Sciatic nerve (tissue), 2 donors: Measurements from ENCODE around the gene PNPLA8. TPM values are rescaled to one million over a fixed set of nuclear protein-coding genes. Genes with fewer than 3 reads are reported as not detected.
A peak's percentile ranks its signal among the peaks of the same experiment; 100 is the strongest.
"Not testable (repeated sequence)": the region's sequence is repeated elsewhere in the genome, so short reads cannot be mapped to it uniquely, and the experiment has no call there.

Experiments
- ATAC-seq: fragments of 200-7000 bp; cut with Tn5 transposase; one replicate; pipeline ENCODE4 v1.9.1; 2020; ENCODE audit warnings: mild to moderate bottlenecking, moderate library complexity
- DNase-seq: peaks from one replicate; pipeline ENCODE4 v3.0.0-alpha.2; 2020; ENCODE audit warnings: low spot score
- intact Hi-C: fragments of 100-400 bp; cut with DNase I; formaldehyde crosslinking; loops from one replicate; pipeline ENCODE4 v1.14.2; 2022
- total RNA-seq: library from RNA; stranded (reverse); fragmentation: NEBNext Ultra II Directional; extraction: Animal tissue kit (Norgen Biotek cat#: 25700); gene quantifications from one replicate; pipeline ENCODE4 v1.2.1, GENCODE V29; 2021
- donor health status: DM: no; HTN: no; CAD: no.
- donor health status: DM: no; HTN: no; CAD: no.

Gene PNPLA8, protein sequence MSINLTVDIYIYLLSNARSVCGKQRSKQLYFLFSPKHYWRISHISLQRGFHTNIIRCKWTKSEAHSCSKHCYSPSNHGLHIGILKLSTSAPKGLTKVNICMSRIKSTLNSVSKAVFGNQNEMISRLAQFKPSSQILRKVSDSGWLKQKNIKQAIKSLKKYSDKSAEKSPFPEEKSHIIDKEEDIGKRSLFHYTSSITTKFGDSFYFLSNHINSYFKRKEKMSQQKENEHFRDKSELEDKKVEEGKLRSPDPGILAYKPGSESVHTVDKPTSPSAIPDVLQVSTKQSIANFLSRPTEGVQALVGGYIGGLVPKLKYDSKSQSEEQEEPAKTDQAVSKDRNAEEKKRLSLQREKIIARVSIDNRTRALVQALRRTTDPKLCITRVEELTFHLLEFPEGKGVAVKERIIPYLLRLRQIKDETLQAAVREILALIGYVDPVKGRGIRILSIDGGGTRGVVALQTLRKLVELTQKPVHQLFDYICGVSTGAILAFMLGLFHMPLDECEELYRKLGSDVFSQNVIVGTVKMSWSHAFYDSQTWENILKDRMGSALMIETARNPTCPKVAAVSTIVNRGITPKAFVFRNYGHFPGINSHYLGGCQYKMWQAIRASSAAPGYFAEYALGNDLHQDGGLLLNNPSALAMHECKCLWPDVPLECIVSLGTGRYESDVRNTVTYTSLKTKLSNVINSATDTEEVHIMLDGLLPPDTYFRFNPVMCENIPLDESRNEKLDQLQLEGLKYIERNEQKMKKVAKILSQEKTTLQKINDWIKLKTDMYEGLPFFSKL
- total RNA-seq: 34.3 TPM

DNA sequence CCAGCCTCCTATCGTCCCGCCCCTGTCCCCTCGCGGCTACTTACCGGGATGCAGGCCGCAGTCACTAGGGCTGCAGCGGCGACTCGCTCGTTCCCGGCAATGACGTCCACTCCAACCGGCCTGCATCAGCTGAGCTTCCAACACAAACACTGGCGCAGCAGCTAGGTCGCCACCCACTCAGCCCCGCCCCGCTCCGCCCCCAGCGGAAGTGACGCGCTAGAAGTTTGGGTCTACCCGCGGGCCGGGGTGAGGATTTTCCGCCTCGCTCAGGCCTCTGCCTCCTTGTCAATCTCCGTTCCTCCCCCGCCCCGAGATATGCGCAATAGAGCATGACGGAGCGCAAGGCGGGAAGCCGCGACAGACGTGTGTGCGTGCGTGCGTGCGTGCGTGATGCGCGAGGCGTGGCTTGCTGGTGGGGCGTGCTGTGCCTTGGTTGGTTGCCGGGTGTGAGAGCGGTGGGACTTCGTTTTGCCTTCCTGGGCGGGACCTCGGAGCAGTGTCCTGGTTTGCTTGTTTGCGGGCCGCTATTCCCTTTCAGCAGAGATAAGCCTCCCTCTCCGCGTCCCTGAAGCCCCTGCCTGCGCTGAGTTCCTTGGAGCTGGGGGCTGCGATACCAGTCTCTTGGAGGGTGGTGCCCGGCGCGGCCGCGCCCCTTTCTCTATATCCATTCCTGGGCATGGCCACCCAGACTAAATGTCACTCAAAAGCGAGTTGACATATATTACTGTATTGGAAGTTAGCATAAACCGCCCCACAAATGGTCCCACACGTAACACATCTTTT lies at the start of gene PNPLA8:
PNPLA8 (minus strand) TSS at position 151 of the 783 bp plus-strand sequence. CDS start 10,644 bp downstream, outside the sequence.
- DNase-seq (peak; percentile 100), ATAC-seq (peak; percentile 98)
- intact Hi-C loops: no loop called here

DNA sequence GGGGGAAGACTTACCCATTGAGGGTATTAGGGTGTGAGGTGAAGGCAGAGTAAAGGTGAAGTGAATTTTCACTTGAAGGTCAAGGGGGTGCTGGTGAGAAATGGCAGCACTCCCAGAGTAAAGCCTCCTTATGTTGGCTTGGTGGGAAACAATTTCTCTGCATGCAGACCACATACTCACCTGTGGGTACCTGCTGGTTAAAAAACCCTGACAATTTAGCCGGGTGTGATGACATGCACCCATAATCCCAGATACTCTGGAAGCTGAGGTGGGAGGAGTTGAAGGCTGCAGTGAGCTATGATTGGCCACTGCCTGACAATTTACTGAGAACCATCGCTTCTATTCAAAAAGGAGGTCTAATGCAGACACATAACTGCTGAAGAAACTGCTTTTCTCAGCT lies 49.2 kb upstream of the PNPLA8 start:
- intact Hi-C loops: no loop called here
- no peak for ATAC-seq

DNA sequence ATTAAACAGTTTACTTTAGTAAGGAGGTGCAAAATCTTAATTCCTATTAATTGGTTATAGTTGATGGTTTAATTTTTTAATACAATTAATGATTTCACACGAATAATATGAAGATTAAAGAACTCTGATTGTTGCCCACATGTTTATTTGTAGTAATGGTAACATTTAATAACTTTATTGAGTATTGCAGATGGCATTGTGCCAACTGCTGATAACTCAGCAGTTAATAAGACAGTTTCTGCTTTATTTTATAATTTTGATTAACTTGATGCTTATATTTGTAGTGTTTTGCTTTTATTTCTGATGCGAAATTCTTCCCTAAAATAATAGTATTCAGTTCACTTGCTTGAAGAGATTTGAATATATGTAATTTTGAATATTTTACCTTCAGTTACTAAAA lies 46.5 kb upstream of the PNPLA8 start:
- no peak for DNase-seq
- no peak for ATAC-seq
- intact Hi-C loops: no loop called here

More for the DNA sequence above, 49.2 kb upstream of the PNPLA8 start:
- DNase-seq: no peak

DNA sequence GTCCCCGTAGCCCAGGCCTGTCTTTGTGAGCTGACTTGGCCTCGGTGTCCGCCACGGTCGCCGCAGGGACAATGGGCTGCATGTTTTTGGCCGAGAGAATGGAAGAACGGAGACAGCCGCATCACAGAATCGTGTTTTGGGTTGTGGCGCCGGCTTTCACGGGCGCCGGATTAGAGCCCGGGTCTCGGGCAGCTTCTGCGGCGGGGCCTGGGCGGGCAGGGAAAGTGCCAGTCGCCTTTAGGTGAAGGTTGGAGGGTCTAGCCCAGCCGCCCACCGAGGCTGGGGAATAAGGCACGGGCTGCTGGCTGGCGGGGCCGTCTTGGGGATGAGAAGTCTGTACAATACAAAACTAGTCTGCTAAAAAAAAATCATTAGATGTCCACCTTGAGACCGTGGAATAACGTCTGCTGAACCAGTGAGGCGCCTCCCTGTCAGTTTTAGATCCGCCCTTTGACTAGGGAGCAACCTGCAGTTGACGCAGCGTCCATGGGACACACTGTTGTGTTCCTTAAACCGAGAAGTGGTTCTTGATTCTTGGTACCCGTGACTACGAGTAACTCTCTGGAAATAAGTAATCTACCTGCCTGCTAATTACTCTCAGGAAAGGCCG lies 44.3 kb upstream of the PNPLA8 start:
- DNase-seq: no peak
- intact Hi-C loops: no loop called here

DNA sequence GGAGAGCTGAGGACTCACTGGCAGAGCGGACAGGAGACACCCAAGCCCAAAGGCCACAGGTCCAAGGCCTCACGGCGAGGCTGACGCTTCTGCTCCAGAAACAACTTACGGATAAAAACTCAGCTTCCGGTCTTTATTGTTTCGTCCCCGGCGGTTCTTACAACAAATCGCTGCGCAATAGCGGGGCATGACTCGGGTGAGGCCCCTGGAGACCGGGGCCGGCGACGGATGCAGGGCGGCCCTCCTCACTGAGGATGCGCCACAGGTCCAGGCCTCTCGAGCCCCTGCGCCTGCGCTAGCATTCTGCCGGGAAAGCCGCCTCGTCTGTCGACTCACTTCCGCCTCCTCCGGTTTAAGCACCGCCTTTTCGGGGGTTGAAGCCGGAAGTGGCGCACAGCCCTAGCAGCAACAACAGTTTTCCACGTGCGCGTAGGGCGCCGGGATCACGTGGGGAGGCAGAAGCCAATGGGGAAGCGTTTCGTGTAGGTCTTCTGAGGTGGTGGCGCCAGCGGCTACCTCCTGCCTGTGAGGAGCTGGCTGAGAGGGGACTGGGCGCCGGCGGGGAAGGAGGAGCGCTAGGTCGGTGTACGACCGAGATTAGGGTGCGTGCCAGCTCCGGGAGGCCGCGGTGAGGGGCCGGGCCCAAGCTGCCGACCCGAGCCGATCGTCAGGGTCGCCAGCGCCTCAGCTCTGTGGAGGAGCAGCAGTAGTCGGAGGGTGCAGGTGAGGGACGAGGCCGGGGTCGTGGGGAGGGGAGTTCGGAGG lies 43.6 kb upstream of the PNPLA8 start, which contains the start of the genes DNAJB9 and THAP5:
DNAJB9 (plus strand) TSS at position 494 of the 765 bp plus-strand sequence. CDS start 1,853 bp downstream, outside the sequence.
THAP5 (minus strand) TSS at position 326 of the 765 bp plus-strand sequence; CDS start at position 189, 137 bp downstream.
- DNase-seq (peak; percentile 99), ATAC-seq (peak; percentile 99)
- intact Hi-C loops: no loop called here

More for the DNA sequence above, 44.3 kb upstream of the PNPLA8 start:
- ATAC-seq: peak; percentile 31

DNA sequence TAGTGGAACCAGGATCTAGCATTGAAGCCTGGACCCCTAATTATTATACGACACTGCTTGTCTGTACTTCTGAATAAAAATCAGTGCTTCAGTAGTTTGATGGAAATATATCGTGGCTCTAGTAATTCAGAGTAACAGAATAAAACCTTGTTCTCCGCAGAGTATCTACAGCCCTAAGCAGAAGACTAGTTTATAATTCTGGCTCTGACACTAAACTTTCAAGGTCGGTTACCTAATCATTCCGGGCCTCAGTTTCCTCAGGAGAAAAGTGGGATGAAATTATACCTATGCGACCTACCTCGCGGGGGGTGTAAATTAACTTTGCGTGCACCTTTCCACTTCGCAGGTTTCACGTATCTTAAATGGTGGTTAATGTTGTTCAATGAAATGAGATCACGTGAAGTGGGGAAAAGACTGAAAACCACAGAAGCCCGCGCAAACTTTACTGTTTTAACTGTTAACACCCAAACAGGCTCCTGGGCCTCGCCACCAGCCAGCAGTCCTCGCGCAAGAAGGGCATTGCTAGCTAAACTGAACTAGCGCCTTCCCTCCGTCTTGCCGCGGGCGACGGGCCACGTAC lies 43.0 kb upstream of the PNPLA8 start:
- no peak for DNase-seq
- intact Hi-C loops: no loop called here
- ATAC-seq: no peak

DNA sequence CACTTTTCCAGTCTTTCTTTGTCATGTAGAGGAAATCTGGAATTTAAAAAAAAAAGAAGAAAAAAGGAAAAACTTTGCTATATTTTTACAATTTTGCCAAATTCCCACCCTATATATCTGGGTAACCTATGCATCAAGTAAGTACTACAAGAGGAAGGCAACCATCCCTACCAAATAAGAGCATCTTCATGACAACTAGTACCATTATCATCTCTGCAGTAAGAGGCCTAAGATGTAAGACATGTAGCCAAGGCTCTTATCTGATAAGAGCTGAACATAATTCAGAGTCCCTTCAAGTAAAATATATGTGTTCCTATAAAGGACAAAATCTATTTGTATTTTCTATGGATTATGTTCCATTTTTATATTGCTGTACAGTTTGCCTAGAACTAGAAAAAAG lies 40.1 kb upstream of the PNPLA8 start:
- no peak for ATAC-seq
- DNase-seq: no peak
- intact Hi-C loops: no loop called here

DNA sequence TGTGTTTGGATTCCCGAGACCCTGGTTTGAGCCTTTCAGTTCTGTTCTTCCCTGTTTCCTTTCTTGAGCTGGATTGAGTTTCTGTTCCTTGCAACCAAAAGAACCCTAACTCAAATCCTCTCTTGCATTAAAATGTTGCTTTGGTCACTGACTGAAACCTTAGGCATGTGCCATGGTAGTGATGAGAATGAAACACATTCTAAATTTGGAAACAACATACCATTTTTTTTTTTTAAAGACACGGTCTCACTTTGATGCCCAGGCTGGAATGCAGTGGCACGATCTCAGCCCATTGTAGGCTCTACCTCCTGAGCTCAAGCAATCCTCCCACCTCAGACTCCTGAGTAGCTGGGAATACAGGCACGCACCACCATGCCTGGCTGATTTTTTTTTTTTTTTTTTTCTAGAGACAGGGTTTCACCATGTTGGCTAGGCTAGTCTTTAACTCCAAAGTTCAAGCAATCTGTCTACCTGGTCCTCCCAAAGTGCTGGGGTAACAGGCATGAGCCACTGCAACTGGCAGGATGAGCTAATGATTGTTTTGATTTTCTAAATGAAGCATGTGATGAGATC lies 35.2 kb upstream of the PNPLA8 start:
- ATAC-seq: no peak
- no peak for DNase-seq
- intact Hi-C loops: no loop called here

DNA sequence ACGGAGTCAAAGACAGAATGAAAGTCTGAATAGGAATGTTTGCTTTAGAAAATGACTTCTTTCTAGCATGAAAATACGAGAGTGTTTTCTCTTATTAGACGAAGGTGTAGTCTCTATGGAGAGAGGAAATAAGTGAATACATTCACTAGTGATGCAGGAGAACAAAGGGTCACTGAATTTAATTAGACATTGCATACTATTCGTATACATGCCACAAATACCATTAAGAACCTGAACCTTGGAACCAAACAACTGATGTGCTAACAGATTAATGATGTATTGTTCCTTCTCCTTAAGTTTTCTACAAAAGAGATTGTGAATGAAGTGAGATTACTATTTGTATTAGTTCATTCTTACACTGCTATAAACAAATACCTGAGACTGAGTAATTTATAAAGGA lies 33.3 kb upstream of the PNPLA8 start:
- intact Hi-C loops: no loop called here
- no peak for DNase-seq
- no peak for ATAC-seq

DNA sequence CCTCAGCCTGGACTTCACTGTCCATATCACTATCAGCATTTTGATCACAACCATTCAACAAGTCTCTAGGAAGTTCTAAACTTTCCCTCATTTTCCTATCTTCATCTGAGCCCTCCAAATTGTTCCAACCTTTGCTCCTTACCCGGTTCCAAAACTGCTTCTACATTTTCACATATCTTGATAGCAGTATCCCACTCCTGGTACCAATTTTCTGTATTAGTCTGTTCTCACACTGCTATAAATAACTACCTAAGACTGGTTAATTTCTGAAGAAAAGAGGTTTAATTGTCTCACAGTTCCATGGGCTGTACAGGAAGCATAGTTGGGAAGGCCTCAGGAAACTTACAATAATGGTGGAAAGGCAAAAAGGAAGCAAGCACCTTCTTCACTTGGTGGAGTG lies 31.7 kb upstream of the PNPLA8 start:
- intact Hi-C loops: no loop called here
- DNase-seq (no peak), ATAC-seq (no peak)

DNA sequence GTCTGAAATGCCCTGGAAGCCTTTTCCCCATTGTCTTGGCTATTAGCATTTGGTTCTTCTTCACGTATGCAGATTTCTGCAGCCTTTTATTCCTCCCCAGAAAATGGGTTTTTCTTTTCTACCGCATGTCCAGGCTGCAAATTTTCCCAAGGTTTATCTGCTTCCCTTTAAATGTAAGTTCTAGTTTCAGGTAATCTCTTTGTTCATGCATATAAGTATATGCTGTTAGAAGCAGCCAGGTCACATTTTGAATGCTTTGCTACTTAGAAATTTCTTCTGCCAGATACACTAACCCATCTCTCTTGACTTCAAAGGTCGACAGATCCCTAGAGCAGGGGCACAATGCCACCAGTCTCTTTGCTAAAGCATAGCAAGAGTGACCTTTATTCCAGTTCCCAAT lies 31.3 kb upstream of the PNPLA8 start:
- ATAC-seq (no peak), DNase-seq (no peak)
- intact Hi-C loops: no loop called here

DNA sequence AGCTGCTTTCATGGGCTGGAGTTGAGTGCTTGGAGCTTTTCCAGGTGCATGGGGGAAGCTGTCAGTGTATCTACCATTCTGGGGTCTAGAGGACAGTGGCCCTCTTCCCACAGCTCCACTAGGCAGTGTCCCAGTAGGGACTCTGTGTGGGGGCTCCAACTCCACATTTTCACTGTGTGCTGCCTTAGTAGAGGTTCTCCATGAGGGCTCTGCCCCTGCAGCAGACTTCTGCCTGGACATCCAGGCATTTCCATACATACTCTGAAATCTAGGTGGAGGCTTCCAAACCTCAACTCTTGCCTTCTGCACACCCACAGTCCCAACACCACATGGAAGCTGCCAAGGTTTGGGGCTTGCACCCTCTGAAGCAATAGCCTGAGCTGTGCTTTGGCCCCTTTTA lies 30.7 kb upstream of the PNPLA8 start:
- DNase-seq, intact Hi-C loops, ATAC-seq: not testable (repeated sequence)

DNA sequence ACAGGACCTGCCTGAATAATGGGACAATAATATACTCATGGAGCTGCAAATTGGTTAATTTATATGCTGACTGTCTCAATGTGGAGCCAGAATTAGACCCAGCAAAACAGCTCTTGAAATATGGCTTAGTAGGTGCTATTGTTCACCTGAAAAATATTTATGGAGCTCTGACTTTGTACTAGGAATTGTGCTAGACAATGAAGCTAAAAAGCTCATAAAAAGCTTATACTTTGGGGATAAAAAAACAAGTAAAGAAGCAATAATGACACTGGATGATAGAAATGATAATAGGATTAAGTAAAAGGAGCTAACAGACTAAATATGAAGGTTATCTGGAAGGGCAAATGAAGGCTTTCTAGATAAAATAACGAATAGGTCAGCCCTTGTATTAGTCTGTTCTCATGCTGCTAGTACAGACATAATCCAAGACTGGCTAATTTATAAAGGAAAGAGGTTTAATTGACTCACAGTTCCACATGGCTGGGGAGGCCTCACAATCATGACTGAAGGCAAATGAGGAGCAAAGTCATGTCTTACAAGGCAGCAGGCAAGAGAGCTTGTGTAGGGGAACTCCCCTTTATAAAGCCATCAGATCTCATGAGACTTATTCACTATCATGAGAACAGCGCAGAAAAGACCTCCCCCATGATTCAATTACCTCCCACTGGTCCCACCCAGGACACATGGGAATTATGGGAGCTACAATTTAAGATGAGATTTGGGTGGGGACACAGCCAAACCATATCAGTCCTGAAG lies 22.4 kb upstream of the PNPLA8 start:
- ATAC-seq, intact Hi-C loops, DNase-seq: not testable (repeated sequence)

DNA sequence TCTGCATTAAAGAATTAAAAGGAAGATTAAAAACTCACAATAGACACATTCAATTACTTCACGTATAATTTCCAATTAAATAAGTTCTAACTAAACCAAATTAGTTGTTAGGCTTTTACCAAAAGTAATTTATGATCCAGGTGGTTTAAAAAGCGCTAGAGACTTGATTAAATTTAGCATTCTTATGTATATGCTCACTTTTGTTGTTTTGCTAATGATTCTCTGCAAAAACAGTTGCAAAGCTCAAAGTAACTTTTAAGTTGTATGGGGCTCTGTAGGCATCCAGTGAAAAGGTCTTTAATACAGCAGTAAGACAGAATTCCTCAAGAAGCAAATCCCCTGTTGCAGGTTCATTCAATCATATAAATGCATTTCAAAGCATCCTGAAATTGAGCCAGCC lies 15.5 kb upstream of the PNPLA8 start:
- ATAC-seq: no peak
- intact Hi-C loops: no loop called here

DNA sequence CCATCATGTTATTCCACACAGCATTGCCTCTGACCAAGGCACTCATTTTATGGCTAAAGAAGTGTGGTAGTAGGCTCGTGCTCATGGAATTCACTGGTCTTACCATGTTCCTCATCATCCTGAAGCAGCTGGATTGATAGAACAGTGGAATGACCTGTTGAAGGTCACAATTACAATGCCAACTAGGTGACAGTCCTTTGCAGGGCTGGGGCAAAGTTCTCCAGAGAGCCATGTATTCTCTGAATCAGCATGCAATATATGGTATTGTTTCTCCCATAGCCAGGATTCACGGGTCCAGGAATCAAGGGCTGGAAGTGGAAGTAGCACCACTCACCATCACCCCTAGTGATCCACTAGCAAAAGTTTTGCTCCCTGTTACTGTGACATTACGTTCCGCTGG lies 12.8 kb upstream of the PNPLA8 start:
- ATAC-seq, DNase-seq, intact Hi-C loops: not testable (repeated sequence)

More for the DNA sequence above, 15.5 kb upstream of the PNPLA8 start:
- DNase-seq: no peak

DNA sequence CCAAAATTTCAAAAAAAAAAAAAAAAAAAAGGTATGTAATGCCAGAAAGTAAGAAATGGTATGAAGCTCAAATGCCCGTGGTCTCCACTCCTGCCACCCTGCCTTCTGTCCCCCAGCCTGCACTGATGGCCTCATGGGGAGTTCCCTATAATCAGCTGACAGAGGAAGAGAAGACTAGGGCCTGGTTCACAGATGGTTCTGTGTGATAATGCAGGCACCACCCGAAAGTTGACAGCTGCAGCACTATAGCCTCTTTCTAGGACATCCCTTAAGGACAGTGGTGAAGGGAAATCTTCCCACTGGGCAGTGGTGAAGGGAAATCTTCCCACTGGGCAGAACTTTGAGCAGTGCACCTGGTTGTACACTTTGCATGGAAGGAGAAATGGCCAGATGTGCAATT lies 12.3 kb upstream of the PNPLA8 start:
- intact Hi-C loops, ATAC-seq, DNase-seq: not testable (repeated sequence)

DNA sequence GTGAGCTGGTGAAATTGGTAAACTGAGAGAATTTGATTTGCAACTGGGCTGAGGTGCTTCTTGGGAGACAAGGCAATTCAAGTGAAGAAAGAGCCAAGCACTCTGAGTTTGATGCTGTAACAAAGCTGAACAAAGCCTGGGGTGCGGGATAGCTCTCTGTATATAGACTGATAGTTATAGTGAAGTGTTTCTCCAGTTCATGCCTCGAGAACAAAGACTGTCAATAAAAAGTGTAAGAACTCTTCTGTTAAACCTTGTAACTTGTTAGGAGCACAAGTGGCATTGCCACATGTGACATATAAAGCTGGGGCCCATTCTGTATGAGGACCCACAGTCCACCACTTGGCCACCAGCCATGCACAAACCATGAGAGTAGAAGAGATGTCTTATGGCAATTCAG lies 11.3 kb upstream of the PNPLA8 start:
- intact Hi-C loops: no loop called here
- no peak for ATAC-seq
- no peak for DNase-seq
